ENCODE data around the gene ZNRD2.

GRCh38 chr11:65617990-65618751 lies 47.9 kb downstream of the ZNRD2 start:
- TF ChIP-seq CTCF (IDR thresholded peaks at IDR 0.05; ENCODE audit: control extremely low read depth in 1 of 3, insufficient read depth in 1 of 3, low read depth in 1 of 3, low read length in 3 of 3) (no peak), JUN (IDR thresholded peaks at IDR 0.05; ENCODE audit: low read depth, low read length) (no peak), POLR2AphosphoS5 (IDR thresholded peaks at IDR 0.05; ENCODE audit: low read depth, low read length) (no peak), TBP (IDR thresholded peaks at IDR 0.05; ENCODE audit: low read depth, low read length) (no peak), EZH2 (IDR thresholded peaks at IDR 0.05; ENCODE audit: low read depth, low read length, severe bottlenecking) (no peak), RAD21 (IDR thresholded peaks at IDR 0.05 in 1 of 2, conservative IDR thresholded peaks at IDR 0.05 in 1 of 2; ENCODE audit: low read depth in 2 of 2, low read length in 2 of 2) (no peak), POLR2A (IDR thresholded peaks at IDR 0.05; ENCODE audit: control extremely low read depth in 1 of 2, low read depth in 2 of 2, low read length in 2 of 2) (no peak), CBX8 (IDR thresholded peaks at IDR 0.05; ENCODE audit: borderline replicate concordance, low read depth, low read length) (no peak), JUND (IDR thresholded peaks at IDR 0.05; ENCODE audit: low read length) (no peak), ATF3 (IDR thresholded peaks at IDR 0.05; ENCODE audit: insufficient read depth, low read depth, low read length) (no peak), CREB1 (IDR thresholded peaks at IDR 0.05) (no peak)
